KMS-11 (cell line): Measurements from ENCODE around the gene TBC1D13.
"Not testable (repeated sequence)": the region's sequence is repeated elsewhere in the genome, so short reads cannot be mapped to it uniquely, and the experiment has no call there.

Experiments
- H2AFZ ChIP-seq: fragments of 200-600 bp; sonication (generic); 2 replicates; pipeline ENCODE4 v1.6.1; 2016; ENCODE audit warnings: antibody characterized with exemption, mixed run types, low read depth
- H3K27ac ChIP-seq: fragments of 200-600 bp; sonication (generic); 2 replicates; pipeline ENCODE4 v1.6.1; 2016; ENCODE audit warnings: mild to moderate bottlenecking, mixed run types
- H3K27me3 ChIP-seq: fragments of 200-600 bp; sonication (generic); 2 replicates; pipeline ENCODE4 v1.6.1; 2017; ENCODE audit warnings: mild to moderate bottlenecking, low read depth, mixed run types, moderate library complexity; ENCODE audit not compliant: insufficient read depth
- H3K36me3 ChIP-seq: fragments of 200-600 bp; sonication (generic); 2 replicates; pipeline ENCODE4 v1.6.1; 2017; ENCODE audit warnings: mild to moderate bottlenecking, mixed run types; ENCODE audit not compliant: insufficient read depth
- H3K4me1 ChIP-seq: fragments of 200-600 bp; sonication (generic); 2 replicates; pipeline ENCODE4 v1.6.1; 2016; ENCODE audit warnings: mild to moderate bottlenecking, low read depth, mixed run types; ENCODE audit not compliant: poor library complexity, severe bottlenecking
- H3K4me2 ChIP-seq: fragments of 200-600 bp; sonication (generic); 2 replicates; pipeline ENCODE4 v1.7.0; 2016; ENCODE audit warnings: mild to moderate bottlenecking, mixed run types
- H3K4me3 ChIP-seq: fragments of 200-600 bp; sonication (generic); IDR thresholded peaks from 2 replicates; pipeline ENCODE4 v1.6.1; 2017; ENCODE audit warnings: low read depth, low read length, mixed read lengths; ENCODE audit not compliant: insufficient read depth
- H3K79me2 ChIP-seq: fragments of 200-600 bp; sonication (generic); 2 replicates; pipeline ENCODE4 v1.6.1; 2016; ENCODE audit warnings: low read depth, mixed run types; ENCODE audit not compliant: insufficient read depth
- H3K9ac ChIP-seq: fragments of 200-600 bp; sonication (generic); 2 replicates; pipeline ENCODE4 v1.6.1; 2016; ENCODE audit warnings: mild to moderate bottlenecking, mixed run types
- H4K20me1 ChIP-seq: fragments of 200-600 bp; sonication (generic); 2 replicates; pipeline ENCODE4 v1.6.1; 2016; ENCODE audit warnings: mild to moderate bottlenecking, mixed run types; ENCODE audit not compliant: insufficient read depth
- TF ChIP-seq, protein P1 (sequence below): fragments of 200-600 bp; sonication (generic); conservative IDR thresholded peaks from 2 replicates; pipeline ENCODE4 v1.6.1; 2017; ENCODE audit warnings: low read depth, mild to moderate bottlenecking, antibody characterized with exemption, low read length, moderate library complexity, mixed read lengths

TBC1D13 gene

DNA sequence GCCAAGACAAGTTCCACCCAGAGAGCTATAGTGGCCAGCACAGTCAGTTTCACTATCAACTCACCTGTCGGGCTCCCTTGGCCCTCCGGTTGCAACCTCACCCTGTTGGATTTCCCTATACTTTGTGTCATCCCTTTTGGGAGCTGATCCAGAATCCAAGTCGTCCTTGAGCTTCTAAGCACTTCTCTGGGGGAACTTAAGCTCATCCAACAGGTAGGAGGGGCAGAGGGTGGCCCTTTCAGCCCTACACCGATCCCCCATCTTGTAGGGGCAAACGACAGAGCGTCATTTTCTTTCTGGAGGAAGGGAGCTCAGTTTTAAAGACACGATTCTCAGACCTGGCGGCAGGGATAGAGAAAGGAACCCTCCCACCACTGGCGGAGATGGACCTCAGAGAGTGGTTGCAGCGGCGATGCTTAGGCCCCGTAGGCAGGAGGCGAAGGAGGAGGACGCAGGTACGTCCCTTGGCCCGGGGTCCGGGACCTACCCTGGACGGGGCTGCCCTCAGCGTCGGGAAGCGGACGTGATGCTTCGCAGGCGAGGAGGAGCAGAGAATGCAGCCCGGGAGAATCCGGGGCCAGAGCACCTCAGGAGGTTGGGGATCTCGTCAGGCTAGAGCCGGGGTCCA lies 15.8 kb upstream of the TBC1D13 start:
- TF ChIP-seq, protein P1, sequence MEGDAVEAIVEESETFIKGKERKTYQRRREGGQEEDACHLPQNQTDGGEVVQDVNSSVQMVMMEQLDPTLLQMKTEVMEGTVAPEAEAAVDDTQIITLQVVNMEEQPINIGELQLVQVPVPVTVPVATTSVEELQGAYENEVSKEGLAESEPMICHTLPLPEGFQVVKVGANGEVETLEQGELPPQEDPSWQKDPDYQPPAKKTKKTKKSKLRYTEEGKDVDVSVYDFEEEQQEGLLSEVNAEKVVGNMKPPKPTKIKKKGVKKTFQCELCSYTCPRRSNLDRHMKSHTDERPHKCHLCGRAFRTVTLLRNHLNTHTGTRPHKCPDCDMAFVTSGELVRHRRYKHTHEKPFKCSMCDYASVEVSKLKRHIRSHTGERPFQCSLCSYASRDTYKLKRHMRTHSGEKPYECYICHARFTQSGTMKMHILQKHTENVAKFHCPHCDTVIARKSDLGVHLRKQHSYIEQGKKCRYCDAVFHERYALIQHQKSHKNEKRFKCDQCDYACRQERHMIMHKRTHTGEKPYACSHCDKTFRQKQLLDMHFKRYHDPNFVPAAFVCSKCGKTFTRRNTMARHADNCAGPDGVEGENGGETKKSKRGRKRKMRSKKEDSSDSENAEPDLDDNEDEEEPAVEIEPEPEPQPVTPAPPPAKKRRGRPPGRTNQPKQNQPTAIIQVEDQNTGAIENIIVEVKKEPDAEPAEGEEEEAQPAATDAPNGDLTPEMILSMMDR, result no peak
- H3K9ac ChIP-seq, result peak overlapping the region; percentile 37; the same call in 1 of the 2 replicates
- no peaks in the 10 kb centered on the region for H4K20me1 ChIP-seq
- H3K4me2 ChIP-seq, result peak overlapping the region; percentile 90
- H3K4me1 ChIP-seq, result peaks cover 11% of the 10 kb centered on the region
- H3K4me3 ChIP-seq, result no peak overlapping the region
- no peaks in the 10 kb centered on the region for H3K27me3 ChIP-seq
- no peaks in the 10 kb centered on the region for H3K79me2 ChIP-seq
- H2AFZ ChIP-seq, result peak overlapping the region; percentile 99
- H3K27ac ChIP-seq, result peak overlapping the region; percentile 18; the same call in 1 of the 2 replicates
- H3K36me3 ChIP-seq, result no peaks in the 10 kb centered on the region

DNA sequence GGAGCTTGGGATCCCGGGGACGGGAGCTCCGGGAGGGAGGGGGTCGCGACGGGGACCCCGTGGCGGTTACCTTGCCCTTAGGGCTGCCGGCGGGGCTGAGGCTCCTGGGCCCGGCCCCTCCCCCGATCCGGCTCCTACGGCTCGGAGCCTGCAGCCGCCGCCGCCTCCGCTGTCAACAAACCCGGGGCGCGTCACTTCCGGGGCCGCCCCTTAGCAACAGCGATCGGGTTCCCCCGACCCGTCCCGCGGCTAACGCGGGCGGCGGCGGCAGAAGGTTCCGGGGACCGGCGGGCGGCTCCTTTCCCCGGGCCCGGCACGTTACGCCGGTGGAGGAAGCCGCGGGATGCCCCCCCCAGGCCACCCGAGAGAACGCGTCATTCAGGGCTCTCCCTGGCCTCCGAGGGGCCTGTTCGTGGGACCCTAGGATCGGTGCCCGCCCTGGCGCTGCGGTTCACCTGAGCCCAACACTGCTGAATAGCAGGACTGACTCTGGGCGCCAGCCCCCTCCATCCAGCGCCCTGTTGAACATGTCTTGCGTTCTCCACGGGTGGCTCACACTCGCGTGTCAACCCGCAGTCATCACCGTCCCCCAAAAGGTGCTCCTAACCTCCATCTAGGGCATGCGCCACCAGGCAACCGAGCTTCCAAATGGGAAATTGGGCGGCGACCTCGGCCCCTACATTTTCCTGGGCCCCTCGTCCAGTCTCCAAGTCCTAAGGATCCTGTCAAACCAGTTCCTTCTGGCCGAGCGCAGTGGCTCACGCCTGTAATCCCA lies 15.1 kb upstream of the TBC1D13 start, which contains the start of gene ZER1:
TSS of gene ZER1 (minus strand) at position 183 of the 775 bp plus-strand sequence. CDS start 16,362 bp downstream, outside the sequence.
- H3K4me1 ChIP-seq, result peaks cover 11% of the 10 kb centered on the region
- H3K9ac ChIP-seq, result peak within 1 kb of the TSS; percentile 37; the same call in 1 of the 2 replicates
- no peak within 1 kb of the TSS for H3K4me3 ChIP-seq
- no peaks in the 10 kb centered on the region for H3K36me3 ChIP-seq
- peak within 1 kb of the TSS; percentile 66 for H3K27ac ChIP-seq
- TF ChIP-seq, protein P1, result no peak
- no peaks in the 10 kb centered on the region for H3K27me3 ChIP-seq
- H2AFZ ChIP-seq, result peak within 1 kb of the TSS; percentile 99
- H3K79me2 ChIP-seq, result no peaks in the 10 kb centered on the region
- H4K20me1 ChIP-seq, result no peaks in the 10 kb centered on the region
- peak within 1 kb of the TSS; percentile 90 for H3K4me2 ChIP-seq

DNA sequence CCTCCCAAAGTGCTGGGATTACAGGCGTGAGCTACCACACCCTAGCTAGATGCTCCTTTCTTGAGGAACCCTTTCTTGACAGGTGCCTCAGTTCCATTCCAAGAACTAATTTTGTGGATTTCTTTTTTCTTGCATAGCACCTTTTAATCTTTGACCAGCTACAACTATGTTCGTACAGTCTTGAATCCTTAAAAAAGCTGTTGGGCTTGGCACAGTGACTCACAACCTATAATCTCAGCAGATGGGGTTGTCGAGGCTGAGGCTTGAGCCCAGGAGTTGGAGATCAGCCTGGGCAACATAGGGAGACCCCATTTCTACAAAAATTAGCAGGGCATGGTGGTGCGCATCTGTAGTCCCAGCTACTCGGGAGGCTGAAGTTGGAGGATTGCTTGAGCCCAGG lies 14.0 kb upstream of the TBC1D13 start:
- Histone ChIP-seq H2AFZ (peak overlapping the region; percentile 99; the same call in 1 of the 2 replicates), H3K4me3 (no peak overlapping the region), H3K79me2 (no peaks in the 10 kb centered on the region), H3K4me2 (no peak overlapping the region), H3K27ac (no peak overlapping the region), H3K27me3 (no peaks in the 10 kb centered on the region), H3K4me1 (peaks cover 11% of the 10 kb centered on the region), H4K20me1 (no peaks in the 10 kb centered on the region), H3K9ac (no peak overlapping the region), H3K36me3 (no peaks in the 10 kb centered on the region)
- TF ChIP-seq, protein P1, result no peak

DNA sequence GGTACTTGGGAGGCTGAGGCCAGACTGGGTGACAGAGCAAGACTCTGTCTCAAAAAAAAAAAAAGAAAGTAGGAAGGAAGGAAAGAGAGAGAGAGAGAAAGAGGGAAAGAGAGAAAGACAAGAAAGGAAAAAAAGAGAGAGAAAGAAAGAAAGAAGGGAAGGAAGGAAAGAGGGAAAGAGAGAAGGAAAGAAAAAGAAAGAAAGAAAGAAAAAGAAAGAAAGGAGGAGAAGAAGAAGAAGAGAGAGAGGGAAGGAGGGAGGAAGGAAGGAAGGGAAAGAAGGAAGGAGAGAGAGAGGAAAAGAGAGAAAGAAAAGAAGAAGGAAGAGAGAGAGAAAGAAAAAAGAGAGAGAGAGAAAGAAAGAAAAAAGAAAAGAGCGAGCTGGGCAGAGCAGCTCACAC lies 12.2 kb upstream of the TBC1D13 start:
- Histone ChIP-seq H3K27me3 (no peaks in the 10 kb centered on the region), H2AFZ (no peak overlapping the region), H3K4me2 (no peak overlapping the region), H3K9ac (no peak overlapping the region), H3K27ac (no peak overlapping the region), H3K4me1 (peaks cover 11% of the 10 kb centered on the region), H3K36me3 (no peaks in the 10 kb centered on the region), H3K4me3 (no peak overlapping the region), H3K79me2 (no peaks in the 10 kb centered on the region), H4K20me1 (no peaks in the 10 kb centered on the region)
- TF ChIP-seq, protein P1, result no peak

DNA sequence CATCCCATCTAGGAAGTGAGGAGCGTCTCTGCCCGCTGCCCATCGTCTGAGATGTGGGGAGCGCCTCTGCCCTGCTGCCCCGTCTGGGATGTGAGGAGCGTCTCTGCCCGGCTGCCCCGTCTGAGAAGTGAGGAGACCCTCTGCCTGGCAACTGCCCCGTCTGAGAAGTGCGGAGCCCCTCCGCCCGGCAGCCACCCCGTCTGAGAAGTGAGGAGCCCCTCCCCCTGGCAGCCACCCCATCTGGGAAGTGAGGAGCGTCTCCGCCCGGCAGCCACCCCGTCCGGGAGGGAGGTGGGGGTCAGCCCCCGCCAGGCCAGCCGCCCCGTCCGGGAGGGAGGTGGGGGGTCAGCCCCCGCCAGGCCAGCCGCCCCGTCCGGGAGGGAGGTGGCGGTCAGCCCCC lies 7.0 kb upstream of the TBC1D13 start:
- not testable (repeated sequence) for H4K20me1 ChIP-seq, H3K9ac ChIP-seq, H3K4me3 ChIP-seq, H3K4me1 ChIP-seq, H3K79me2 ChIP-seq, H3K36me3 ChIP-seq, H2AFZ ChIP-seq, H3K27me3 ChIP-seq, H3K27ac ChIP-seq, H3K4me2 ChIP-seq
